ENCODE measurements around the gene APEH. TPM values are rescaled to one million over a fixed set of nuclear protein-coding genes. Genes with fewer than 3 reads are reported as not detected.

APEH gene
- total and polyA plus RNA-seq, 2 of the 4 experiments (the other 2 are of a cell fraction): 89.2 to 142 TPM

DNA sequence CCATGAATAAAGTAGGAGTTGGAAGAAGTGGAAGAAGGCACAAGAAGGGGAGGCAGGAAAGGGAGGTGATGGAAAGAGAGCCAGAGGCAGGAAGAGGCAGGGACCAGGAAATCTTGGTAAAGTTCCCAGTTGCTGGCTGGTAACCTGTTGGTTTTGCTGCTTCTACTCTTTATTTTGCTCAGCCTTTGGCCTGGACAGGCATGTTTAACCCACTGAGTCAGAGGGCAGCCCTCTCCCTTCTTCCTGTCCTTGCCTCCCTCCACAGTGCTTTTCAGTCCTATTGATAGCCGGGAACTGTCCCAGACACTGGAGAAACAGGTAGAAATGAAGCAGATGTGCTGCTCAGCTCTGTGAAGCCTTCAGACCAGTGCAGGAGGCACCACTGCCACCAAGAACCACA lies 43.4 kb upstream of the APEH start:
- no TSS peak for BruUV-seq (replicated peaks)
- dilution Hi-C loops (cut with HindIII; ENCODE audit: low sequenced_read_pairs, unreplicated experiment): no loop called here

More for the DNA sequence above, 43.4 kb upstream of the APEH start:
- no peaks in the 10 kb centered on the region for H3K4me1 ChIP-seq (ENCODE audit: control insufficient read depth, insufficient read depth, low read length)
- no peak overlapping the region for H4K8ac ChIP-seq (ENCODE audit: low read depth in 2 of 2, low read length in 2 of 2)
- H3K14ac ChIP-seq (replicated peaks; ENCODE audit: low read depth, low read length): no peak overlapping the region
- H4K91ac ChIP-seq (ENCODE audit: insufficient read depth, low read depth, low read length): no peak overlapping the region
- no peak overlapping the region for H2BK20ac ChIP-seq (ENCODE audit: low read depth, low read length)
- H3K4ac ChIP-seq (ENCODE audit: low read depth, low read length): no peak overlapping the region
- H3K18ac ChIP-seq (ENCODE audit: low read depth, low read length): no peak overlapping the region
- no peak overlapping the region for H3K9ac ChIP-seq (ENCODE audit: low read depth, low read length)
- H4K20me1 ChIP-seq (ENCODE audit: insufficient read depth, low read length): no peaks in the 10 kb centered on the region
- H2BK120ac ChIP-seq (ENCODE audit: low read depth, low read length): no peak overlapping the region
- H2AFZ ChIP-seq (replicated peaks; ENCODE audit: low read length, poor library complexity): no peak overlapping the region
- H3K9me3 ChIP-seq (ENCODE audit: control insufficient read depth, insufficient read depth, low read length): peaks cover 2% of the 10 kb centered on the region; the same call in 1 of the 2 replicates
- no peak overlapping the region for H3K4me3 ChIP-seq (ENCODE audit: insufficient read depth, low read depth, low read length)
- H2BK5ac ChIP-seq (ENCODE audit: low read depth, low read length, poor library complexity, severe bottlenecking): no peak overlapping the region
- TF ChIP-seq RAD21 (IDR thresholded peaks at IDR 0.05; ENCODE audit: low read length): no peak
- no peak for TF ChIP-seq MAZ (IDR thresholded peaks at IDR 0.05; ENCODE audit: borderline replicate concordance, low read depth, low read length)
- no peak for TF ChIP-seq FOS (IDR thresholded peaks at IDR 0.05; ENCODE audit: low read depth, low read length)
- TF ChIP-seq MAFK (IDR thresholded peaks at IDR 0.05; ENCODE audit: low read depth, low read length): no peak
- no peak for TF ChIP-seq SMC3 (IDR thresholded peaks at IDR 0.05; ENCODE audit: low read depth, low read length)
- no peak for TF ChIP-seq CEBPB (IDR thresholded peaks at IDR 0.05; ENCODE audit: low read depth, low read length)
- no peak for TF ChIP-seq RFX5 (IDR thresholded peaks at IDR 0.05; ENCODE audit: low read depth, low read length)
- TF ChIP-seq, protein P1, sequence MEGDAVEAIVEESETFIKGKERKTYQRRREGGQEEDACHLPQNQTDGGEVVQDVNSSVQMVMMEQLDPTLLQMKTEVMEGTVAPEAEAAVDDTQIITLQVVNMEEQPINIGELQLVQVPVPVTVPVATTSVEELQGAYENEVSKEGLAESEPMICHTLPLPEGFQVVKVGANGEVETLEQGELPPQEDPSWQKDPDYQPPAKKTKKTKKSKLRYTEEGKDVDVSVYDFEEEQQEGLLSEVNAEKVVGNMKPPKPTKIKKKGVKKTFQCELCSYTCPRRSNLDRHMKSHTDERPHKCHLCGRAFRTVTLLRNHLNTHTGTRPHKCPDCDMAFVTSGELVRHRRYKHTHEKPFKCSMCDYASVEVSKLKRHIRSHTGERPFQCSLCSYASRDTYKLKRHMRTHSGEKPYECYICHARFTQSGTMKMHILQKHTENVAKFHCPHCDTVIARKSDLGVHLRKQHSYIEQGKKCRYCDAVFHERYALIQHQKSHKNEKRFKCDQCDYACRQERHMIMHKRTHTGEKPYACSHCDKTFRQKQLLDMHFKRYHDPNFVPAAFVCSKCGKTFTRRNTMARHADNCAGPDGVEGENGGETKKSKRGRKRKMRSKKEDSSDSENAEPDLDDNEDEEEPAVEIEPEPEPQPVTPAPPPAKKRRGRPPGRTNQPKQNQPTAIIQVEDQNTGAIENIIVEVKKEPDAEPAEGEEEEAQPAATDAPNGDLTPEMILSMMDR (conservative IDR thresholded peaks at IDR 0.05; ENCODE audit: low read depth, low read length): no peak
- no peak for TF ChIP-seq POLR2A (IDR thresholded peaks at IDR 0.05; ENCODE audit: low read depth, low read length)
- DNase-seq: no peak
- in situ Hi-C loops (cut with MboI; ENCODE audit: low sequenced_read_pairs) (no loop called here), intact Hi-C loops (cut with micrococcal nuclease) (no loop called here)
- no peaks in the 10 kb centered on the region for H3K79me1 ChIP-seq (ENCODE audit: low read depth in 1 of 2, low read length in 2 of 2)
- POLR2A ChIA-PET (ENCODE audit: unreplicated experiment): no interaction called here
- H3K27ac ChIP-seq (ENCODE audit: insufficient read depth, low read length): no peak overlapping the region
- H2AK9ac ChIP-seq (replicated peaks; ENCODE audit: low read depth, low read length, poor library complexity): no peak overlapping the region
- H4K5ac ChIP-seq (ENCODE audit: low read depth, low read length): no peak overlapping the region
- H3K36me3 ChIP-seq (ENCODE audit: control insufficient read depth, insufficient read depth, low read length): no peaks in the 10 kb centered on the region
- H3K56ac ChIP-seq (ENCODE audit: extremely low read depth, insufficient read depth, low read length): no peak overlapping the region
- no CpG with 5 or more reads among the region's 1 CpG for WGBS, 2 experiments (ENCODE audit: extremely low coverage in 2 of 2, insufficient read length in 1 of 2)
- no peak overlapping the region for H2BK15ac ChIP-seq (ENCODE audit: low read depth, low read length)
- no peak overlapping the region for H2AK5ac ChIP-seq (ENCODE audit: low read depth, low read length)
- no peaks in the 10 kb centered on the region for H3K9me1 ChIP-seq (ENCODE audit: insufficient read depth, low read length)
- peaks cover 46% of the 10 kb centered on the region for H3K27me3 ChIP-seq (ENCODE audit: control insufficient read depth, insufficient read depth, low read length)
- ATAC-seq (ENCODE audit: low read depth): no peak
- CTCF ChIA-PET: no interaction called here
- H3K23ac ChIP-seq (ENCODE audit: low read depth, low read length): no peak overlapping the region
- no peak overlapping the region for H3K4me2 ChIP-seq (ENCODE audit: low read depth, low read length)
